Mesenteric fat pad (tissue), 1 donor: Measurements from ENCODE around the gene EXOC8. TPM values are rescaled to one million over a fixed set of nuclear protein-coding genes. Genes with fewer than 3 reads are reported as not detected.

Source experiments
- DNase-seq: peaks from one replicate; pipeline ENCODE4 v3.0.0-alpha.2; 2020; ENCODE audit warnings: low spot score
- long read RNA-seq: library from polyadenylated mRNA; unstranded; transcript quantifications from one replicate; pipeline ENCODE4 v2.0.0, GENCODE V29; 2020
- total RNA-seq: library from RNA; stranded (reverse); fragmentation: NEBNext Ultra II Directional; extraction: Animal tissue kit (Norgen Biotek cat#: 25700); gene quantifications from one replicate; pipeline ENCODE4 v1.2.1, GENCODE V29; 2021
- donor health status: DM: yes; HTN: yes; CAD: no.

Gene EXOC8
- 14.6 TPM for total RNA-seq
- long read RNA-seq, full-length matches to known transcripts = 2 of 2 reads
- long read RNA-seq, partial matches to known transcripts = 0 of 2 reads
- long read RNA-seq, other reads (novel, unspliced or antisense) = 0 of 2 reads

GRCh38 chr1:231337472-231338269 lies at the start of gene EXOC8:
EXOC8 (minus strand) TSS chr1:231337852; CDS start chr1:231337745, 107 bp downstream.
- peak; percentile 98 for DNase-seq

GRCh38 chr1:231386466-231386865 lies 48.8 kb upstream of the EXOC8 start:
- DNase-seq = no peak

GRCh38 chr1:231385416-231385748 lies 47.7 kb upstream of the EXOC8 start:
- no peak for DNase-seq

GRCh38 chr1:231384696-231385415 lies 47.2 kb upstream of the EXOC8 start:
- DNase-seq = no peak

- DNase-seq = no peak
These were observed 45.7 kb upstream of the EXOC8 start for GRCh38 chr1:231383159-231383860.

- DNase-seq = no peak
These were observed 44.8 kb upstream of the EXOC8 start for GRCh38 chr1:231382426-231382825.

GRCh38 chr1:231381729-231382128 lies 44.1 kb upstream of the EXOC8 start:
- DNase-seq = no peak

GRCh38 chr1:231376875-231377549 lies 39.4 kb upstream of the EXOC8 start:
- no peak for DNase-seq

- no peak for DNase-seq
These were observed 38.4 kb upstream of the EXOC8 start for GRCh38 chr1:231376101-231376500.

GRCh38 chr1:231374394-231374793 lies 36.7 kb upstream of the EXOC8 start:
- no peak for DNase-seq

GRCh38 chr1:231372501-231372900 lies 34.8 kb upstream of the EXOC8 start:
- DNase-seq = no peak

GRCh38 chr1:231369282-231369681 lies 31.6 kb upstream of the EXOC8 start:
- DNase-seq = no peak

GRCh38 chr1:231364192-231364591 lies 26.5 kb upstream of the EXOC8 start:
- no peak for DNase-seq

- DNase-seq = no peak
These were observed 26.0 kb upstream of the EXOC8 start for GRCh38 chr1:231363624-231364023.

- DNase-seq = no peak
These were observed 24.7 kb upstream of the EXOC8 start for GRCh38 chr1:231362325-231362724.

GRCh38 chr1:231359113-231359512 lies 21.5 kb upstream of the EXOC8 start:
- no peak for DNase-seq

- no peak for DNase-seq
These were observed 20.2 kb upstream of the EXOC8 start for GRCh38 chr1:231357831-231358354.

GRCh38 chr1:231357187-231357772 lies 19.6 kb upstream of the EXOC8 start:
- DNase-seq = no peak

GRCh38 chr1:231355171-231355570 lies 17.5 kb upstream of the EXOC8 start:
- DNase-seq = no peak

GRCh38 chr1:231354330-231355020 lies 16.8 kb upstream of the EXOC8 start:
- no peak for DNase-seq
